Measurements from ENCODE around the gene GLDN.

GLDN gene

GRCh38 chr15:51307325-51307724 is 34.1 kb upstream of the GLDN start:
- H3K27me3 ChIP-seq: no peaks in the 10 kb centered on the region

GRCh38 chr15:51307811-51308210 is 33.6 kb upstream of the GLDN start:
- Histone ChIP-seq H3K36me3 (no peaks in the 10 kb centered on the region), H3K4me3 (ENCODE audit: low read depth, low read length) (no peak overlapping the region), H3K9me3 (no peaks in the 10 kb centered on the region), H3K4me1 (no peaks in the 10 kb centered on the region), H3K27me3 (no peaks in the 10 kb centered on the region)
- DNase-seq: no peak
- TF ChIP-seq CTCF (IDR thresholded peaks at IDR 0.05; ENCODE audit: low read depth, low read length): no peak

More at GRCh38 chr15:51307325-51307724, 34.1 kb upstream of the GLDN start:
- H3K4me3 ChIP-seq (ENCODE audit: low read depth, low read length): no peak overlapping the region
- no peaks in the 10 kb centered on the region for H3K9me3 ChIP-seq
- no peaks in the 10 kb centered on the region for H3K4me1 ChIP-seq
- TF ChIP-seq CTCF (IDR thresholded peaks at IDR 0.05; ENCODE audit: low read depth, low read length): no peak
- H3K36me3 ChIP-seq: no peaks in the 10 kb centered on the region
- no peak for DNase-seq

- no peaks in the 10 kb centered on the region for H3K4me1 ChIP-seq
- no peak for TF ChIP-seq CTCF (IDR thresholded peaks at IDR 0.05; ENCODE audit: low read depth, low read length)
- H3K36me3 ChIP-seq: no peaks in the 10 kb centered on the region
- no peaks in the 10 kb centered on the region for H3K9me3 ChIP-seq
- no peak for DNase-seq
- no peaks in the 10 kb centered on the region for H3K27me3 ChIP-seq
- H3K4me3 ChIP-seq (ENCODE audit: low read depth, low read length): no peak overlapping the region
These were observed 31.4 kb upstream of the GLDN start for GRCh38 chr15:51310064-51310463.

- H3K4me1 ChIP-seq: no peaks in the 10 kb centered on the region
- no peak for TF ChIP-seq CTCF (IDR thresholded peaks at IDR 0.05; ENCODE audit: low read depth, low read length)
- no peaks in the 10 kb centered on the region for H3K9me3 ChIP-seq
- no peak overlapping the region for H3K4me3 ChIP-seq (ENCODE audit: low read depth, low read length)
- H3K27me3 ChIP-seq: no peaks in the 10 kb centered on the region
- DNase-seq: no peak
- H3K36me3 ChIP-seq: no peaks in the 10 kb centered on the region
These were observed 29.9 kb upstream of the GLDN start for GRCh38 chr15:51311510-51311909.

- Histone ChIP-seq H3K4me3 (ENCODE audit: low read depth, low read length) (no peak overlapping the region), H3K36me3 (no peaks in the 10 kb centered on the region), H3K27me3 (no peaks in the 10 kb centered on the region), H3K4me1 (no peaks in the 10 kb centered on the region), H3K9me3 (no peaks in the 10 kb centered on the region)
- no peak for DNase-seq
- TF ChIP-seq CTCF (IDR thresholded peaks at IDR 0.05; ENCODE audit: low read depth, low read length): no peak
These were observed 29.0 kb upstream of the GLDN start for GRCh38 chr15:51312166-51313073.

GRCh38 chr15:51313074-51313393 is 28.4 kb upstream of the GLDN start:
- no peak for TF ChIP-seq CTCF (IDR thresholded peaks at IDR 0.05; ENCODE audit: low read depth, low read length)
- Histone ChIP-seq H3K27me3 (no peaks in the 10 kb centered on the region), H3K4me3 (ENCODE audit: low read depth, low read length) (no peak overlapping the region), H3K4me1 (no peaks in the 10 kb centered on the region), H3K36me3 (no peaks in the 10 kb centered on the region), H3K9me3 (no peaks in the 10 kb centered on the region)
- DNase-seq: no peak

Measured in BE2C (cell line).